Osteocyte (in vitro differentiated cells): ENCODE measurements around the gene AZU1. TPM values are rescaled to one million over a fixed set of nuclear protein-coding genes. Genes with fewer than 3 reads are reported as not detected.
A peak's percentile ranks its signal among the peaks of the same experiment; 100 is the strongest.

Experiments
- DNase-seq: peaks from one replicate; pipeline ENCODE4 v3.0.0; 2021; ENCODE audit warnings: mixed read lengths; ENCODE audit not compliant: unreplicated experiment; ENCODE audit errors: extremely low spot score
- H3K27ac Mint-ChIP-seq: one replicate; pipeline ENCODE4 v1.8.0; 2021; ENCODE audit warnings: mild to moderate bottlenecking, mixed read lengths; ENCODE audit not compliant: unreplicated experiment
- H3K27me3 Mint-ChIP-seq: one replicate; pipeline ENCODE4 v1.8.0; 2021; ENCODE audit warnings: mixed read lengths; ENCODE audit not compliant: unreplicated experiment
- H3K36me3 Mint-ChIP-seq: one replicate; pipeline ENCODE4 v1.8.0; 2021; ENCODE audit warnings: mixed read lengths; ENCODE audit not compliant: unreplicated experiment
- H3K4me1 Mint-ChIP-seq: one replicate; pipeline ENCODE4 v1.8.0; 2021; ENCODE audit warnings: mixed read lengths; ENCODE audit not compliant: unreplicated experiment
- H3K4me3 Mint-ChIP-seq: one replicate; pipeline ENCODE4 v1.8.0; 2021; ENCODE audit warnings: mild to moderate bottlenecking, moderate library complexity, mixed read lengths; ENCODE audit not compliant: unreplicated experiment
- H3K9me3 Mint-ChIP-seq: one replicate; pipeline ENCODE4 v1.8.0; 2021; ENCODE audit warnings: mixed read lengths; ENCODE audit not compliant: unreplicated experiment
- CTCF ChIP-seq: fragments of 200-600 bp; sonication (generic); IDR thresholded peaks from 2 replicates; pipeline ENCODE4 v1.5.0; 2021; ENCODE audit warnings: antibody characterized with exemption, mild to moderate bottlenecking, moderate library complexity
- total RNA-seq: library from RNA; stranded (reverse); gene quantifications from 2 replicates; pipeline ENCODE4 v1.2.1, GENCODE V29; 2021

AZU1 gene
- total RNA-seq, 1 donor from 2014 or later = 0.91 TPM

GRCh38 chr19:868458-869244, 41.0 kb downstream of the AZU1 start:
- Mint-ChIP-seq H3K36me3 (peaks cover 9% of the 10 kb centered on the region), H3K4me3 (peak overlapping the region; percentile 6)
- no peak for TF ChIP-seq CTCF

GRCh38 chr19:869245-870177, 41.9 kb downstream of the AZU1 start:
- peak overlapping the region; percentile 97 for H3K27ac Mint-ChIP-seq
- H3K9me3 Mint-ChIP-seq = no peaks in the 10 kb centered on the region
- peaks cover 62% of the 10 kb centered on the region for H3K4me1 Mint-ChIP-seq
- H3K27me3 Mint-ChIP-seq = no peaks in the 10 kb centered on the region
- DNase-seq = peak; percentile 91
- no peak for TF ChIP-seq CTCF
- H3K36me3 Mint-ChIP-seq = peaks cover 11% of the 10 kb centered on the region
- no peak overlapping the region for H3K4me3 Mint-ChIP-seq

More at GRCh38 chr19:868458-869244, 41.0 kb downstream of the AZU1 start:
- Mint-ChIP-seq H3K9me3 (no peaks in the 10 kb centered on the region), H3K27me3 (no peaks in the 10 kb centered on the region), H3K27ac (peak overlapping the region; percentile 97), H3K4me1 (peaks cover 64% of the 10 kb centered on the region)
- peak; percentile 83 for DNase-seq

- Mint-ChIP-seq H3K27me3 (no peaks in the 10 kb centered on the region), H3K4me1 (peaks cover 58% of the 10 kb centered on the region), H3K4me3 (no peak overlapping the region), H3K9me3 (no peaks in the 10 kb centered on the region), H3K36me3 (peaks cover 14% of the 10 kb centered on the region), H3K27ac (peak overlapping the region; percentile 97)
- TF ChIP-seq CTCF = no peak
- no peak for DNase-seq
Measured at GRCh38 chr19:870314-870713, 42.7 kb downstream of the AZU1 start.

GRCh38 chr19:870963-871401, 43.3 kb downstream of the AZU1 start:
- peaks cover 55% of the 10 kb centered on the region for H3K4me1 Mint-ChIP-seq
- peak; percentile 89 for DNase-seq
- H3K4me3 Mint-ChIP-seq = no peak overlapping the region
- H3K9me3 Mint-ChIP-seq = no peaks in the 10 kb centered on the region
- peak overlapping the region; percentile 38 for H3K27ac Mint-ChIP-seq
- no peak for TF ChIP-seq CTCF
- peaks cover 17% of the 10 kb centered on the region for H3K36me3 Mint-ChIP-seq
- no peaks in the 10 kb centered on the region for H3K27me3 Mint-ChIP-seq
